Astrocyte (in vitro differentiated cells and primary cell): Measurements from ENCODE around the gene BCL7C.

Experiments
- CTCF ChIP-seq: IDR thresholded peaks from 2 replicates; pipeline ENCODE4 v1.5.1; 2011; ENCODE audit warnings: low read depth, mild to moderate bottlenecking, inconsistent platforms, low read length, moderate library complexity; ENCODE audit not compliant: insufficient read depth
- EZH2 ChIP-seq: IDR thresholded peaks from 2 replicates; pipeline ENCODE4 v1.6.1; 2012; ENCODE audit warnings: mild to moderate bottlenecking, low read length, inconsistent platforms; ENCODE audit not compliant: insufficient read depth

- TF ChIP-seq CTCF = no peak
- no peak for TF ChIP-seq EZH2
Measured at GRCh38 chr16:30896261-30896888, 2.5 kb upstream of the BCL7C start, which contains the start of gene CTF1.
